Fibroblast of the conjunctiva (primary cell): Measurements from ENCODE around the gene MXD3.
"Not testable (repeated sequence)": the region's sequence is repeated elsewhere in the genome, so short reads cannot be mapped to it uniquely, and the experiment has no call there.

Experiments
- DNase-seq: peaks from one replicate; pipeline ENCODE4 v3.0.0-alpha.2; 2010; ENCODE audit warnings: low read depth

MXD3 gene

DNA sequence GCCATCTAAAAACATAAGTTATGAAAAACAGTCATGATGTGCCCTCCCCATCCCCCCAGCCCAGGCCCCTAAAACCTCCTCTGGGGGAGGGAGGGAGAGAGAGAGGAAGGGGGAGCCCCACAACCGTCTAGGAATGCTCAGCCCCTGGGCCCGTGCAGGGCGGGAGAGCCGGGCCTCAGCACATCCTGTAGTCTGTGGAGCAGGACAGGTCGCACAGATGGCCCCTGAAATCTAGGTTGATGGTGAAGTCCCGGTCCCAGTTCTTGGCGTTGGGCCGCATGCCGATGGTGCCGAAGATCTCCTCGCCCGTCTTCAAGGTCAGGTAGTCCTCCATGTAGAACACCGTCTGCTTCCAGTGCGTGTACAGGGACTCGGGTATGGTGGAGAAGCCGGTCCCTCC lies 46.3 kb downstream of the MXD3 start:
- DNase-seq: no peak

DNA sequence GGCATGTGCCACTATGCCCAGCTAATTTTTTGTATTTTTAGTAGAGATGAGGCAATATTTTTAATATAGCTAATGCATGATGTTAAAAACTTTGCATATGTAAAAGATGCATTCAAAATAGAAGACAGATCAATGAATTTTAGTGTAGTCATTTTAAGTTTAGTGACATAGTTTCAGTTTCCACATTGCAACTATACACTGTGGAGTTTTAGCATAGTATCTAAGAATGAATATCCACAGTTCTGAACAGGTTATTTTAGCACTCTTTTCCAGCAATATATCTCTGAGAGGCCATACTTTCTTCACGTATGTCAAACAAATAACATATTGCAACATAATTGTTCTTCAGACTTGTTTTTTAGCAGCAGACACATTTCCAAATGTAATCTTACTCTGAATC lies 47.5 kb downstream of the MXD3 start:
- DNase-seq: no peak

DNA sequence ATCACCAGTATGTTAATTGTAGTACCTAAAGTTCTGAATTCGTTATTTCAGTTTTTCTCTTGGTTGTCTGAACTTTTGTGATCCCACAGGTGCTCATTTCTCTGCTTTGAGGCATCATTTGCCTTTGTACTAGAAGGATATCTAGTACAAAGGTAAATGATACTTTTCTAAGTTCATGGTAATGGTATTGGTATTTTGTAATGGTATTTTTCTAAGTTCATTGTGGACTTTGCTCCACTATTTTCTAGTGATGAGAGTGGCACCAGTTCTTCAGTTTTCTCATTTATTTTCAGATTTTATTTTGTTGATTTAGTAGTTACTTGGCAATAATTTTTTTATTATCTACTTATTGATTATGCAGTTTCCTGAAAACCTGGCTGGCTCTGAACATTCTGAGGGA lies 50.2 kb downstream of the MXD3 start:
- no peak for DNase-seq

DNA sequence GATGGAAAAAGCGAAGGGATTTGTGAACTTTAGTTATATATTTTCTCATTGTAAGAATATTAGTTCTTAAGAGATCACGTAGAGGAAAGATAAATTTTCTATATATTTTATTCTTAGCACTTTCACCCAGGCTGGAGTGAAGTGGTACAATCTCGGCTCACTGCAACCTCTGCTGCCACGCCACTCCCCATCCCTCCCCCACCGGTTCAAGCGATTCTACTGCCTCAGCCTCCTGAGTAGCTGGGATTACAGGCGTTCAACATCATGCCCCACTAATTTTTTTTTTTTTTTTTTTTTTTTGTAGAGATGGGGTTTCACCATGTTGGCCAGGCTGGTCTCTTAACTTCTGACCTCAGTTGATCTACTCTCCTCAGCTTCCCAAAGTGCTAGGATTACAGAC lies 50.7 kb downstream of the MXD3 start:
- no peak for DNase-seq

DNA sequence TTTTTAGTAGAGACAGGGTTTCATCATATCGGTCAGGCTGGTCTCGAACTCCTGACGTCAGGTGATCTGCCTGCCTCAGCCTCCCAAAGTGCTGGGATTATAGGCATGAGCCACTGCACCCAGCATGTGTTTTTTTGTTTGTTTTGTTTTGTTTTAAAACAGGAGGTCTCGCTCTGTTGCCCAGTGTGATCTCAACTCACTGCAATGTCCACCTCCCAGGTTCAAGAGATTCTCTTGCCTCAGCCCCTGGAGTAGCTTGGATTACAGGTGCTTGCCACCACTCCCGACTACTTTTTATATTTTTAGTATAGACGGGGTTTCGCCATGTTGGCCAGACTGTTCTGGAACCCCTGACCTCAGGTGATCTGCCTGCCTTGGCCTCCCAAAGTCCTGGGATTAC lies 53.0 kb downstream of the MXD3 start:
- not testable (repeated sequence) for DNase-seq
